ENCODE results near the gene ALPG.

DNA sequence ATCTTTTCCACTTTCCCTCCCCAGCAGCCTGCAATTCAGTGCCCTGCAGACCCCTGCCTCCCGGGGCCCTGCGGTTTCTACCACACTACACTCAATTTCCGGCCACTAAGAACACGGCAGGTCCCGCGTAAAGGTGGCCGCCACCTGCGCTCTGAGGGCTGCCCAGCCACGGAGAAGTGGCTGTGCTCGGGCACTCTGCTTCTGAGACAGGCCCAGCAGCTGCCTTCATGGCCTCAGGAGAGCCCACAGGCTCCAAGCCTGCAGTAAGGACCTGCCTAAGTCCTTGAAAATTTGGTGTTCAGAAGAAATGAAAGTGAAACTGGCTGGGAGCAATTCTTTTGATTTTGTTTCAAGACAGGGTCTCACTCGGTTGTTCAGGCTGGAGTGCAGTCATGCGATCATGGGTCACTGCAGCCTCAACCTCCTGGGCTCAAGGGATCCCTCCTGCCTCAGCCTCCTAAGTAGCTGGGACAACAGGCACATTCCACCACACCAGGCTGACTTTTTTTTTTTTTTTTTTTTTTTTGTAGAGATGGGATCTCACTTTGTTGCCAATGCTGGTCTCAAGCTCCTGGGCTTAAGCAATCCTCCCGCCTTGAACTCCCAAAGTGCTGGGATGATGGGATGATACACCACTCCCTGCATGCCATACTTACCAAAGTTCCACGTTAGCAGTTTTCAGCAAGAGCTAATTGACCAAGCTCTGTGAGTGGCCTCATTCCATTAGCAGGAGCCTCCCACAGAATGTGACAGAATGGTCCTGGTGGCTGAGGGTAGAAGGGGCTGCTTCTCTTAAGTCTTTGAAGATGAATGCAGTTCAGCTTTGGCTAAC, 42.6 kb upstream of the ALPG start:
- TF ChIP-seq, protein P1, sequence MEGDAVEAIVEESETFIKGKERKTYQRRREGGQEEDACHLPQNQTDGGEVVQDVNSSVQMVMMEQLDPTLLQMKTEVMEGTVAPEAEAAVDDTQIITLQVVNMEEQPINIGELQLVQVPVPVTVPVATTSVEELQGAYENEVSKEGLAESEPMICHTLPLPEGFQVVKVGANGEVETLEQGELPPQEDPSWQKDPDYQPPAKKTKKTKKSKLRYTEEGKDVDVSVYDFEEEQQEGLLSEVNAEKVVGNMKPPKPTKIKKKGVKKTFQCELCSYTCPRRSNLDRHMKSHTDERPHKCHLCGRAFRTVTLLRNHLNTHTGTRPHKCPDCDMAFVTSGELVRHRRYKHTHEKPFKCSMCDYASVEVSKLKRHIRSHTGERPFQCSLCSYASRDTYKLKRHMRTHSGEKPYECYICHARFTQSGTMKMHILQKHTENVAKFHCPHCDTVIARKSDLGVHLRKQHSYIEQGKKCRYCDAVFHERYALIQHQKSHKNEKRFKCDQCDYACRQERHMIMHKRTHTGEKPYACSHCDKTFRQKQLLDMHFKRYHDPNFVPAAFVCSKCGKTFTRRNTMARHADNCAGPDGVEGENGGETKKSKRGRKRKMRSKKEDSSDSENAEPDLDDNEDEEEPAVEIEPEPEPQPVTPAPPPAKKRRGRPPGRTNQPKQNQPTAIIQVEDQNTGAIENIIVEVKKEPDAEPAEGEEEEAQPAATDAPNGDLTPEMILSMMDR (conservative IDR thresholded peaks at IDR 0.05; ENCODE audit: low read depth, low read length), result no peak
- no peak for TF ChIP-seq EZH2 (IDR thresholded peaks at IDR 0.05; ENCODE audit: borderline replicate concordance, low read depth, low read length, poor library complexity, severe bottlenecking)
